ENCODE measurements around the gene SMG9. TPM values are rescaled to one million over a fixed set of nuclear protein-coding genes. Genes with fewer than 3 reads are reported as not detected.
A peak's percentile ranks its signal among the peaks of the same experiment; 100 is the strongest.
"Not testable (repeated sequence)": the region's sequence is repeated elsewhere in the genome, so short reads cannot be mapped to it uniquely, and the experiment has no call there.

SMG9 gene
- total RNA-seq, 2 experiments from 2014 or later, result 48.9 to 53.1 TPM

GRCh38 chr19:43766755-43767043 is 11.9 kb upstream of the SMG9 start:
- ChIA-PET POLR2A (interaction anchor here (0.6 to 11.4 kb wide), 5 partner anchors 12 to 1709 kb away, joined by 3 to 147 read pairs (median 5); partner anchors contain the start of genes KCNN4 and SMG9), CTCF (interaction anchor here (0.8 to 5.0 kb wide), 13 partner anchors 12 to 98 kb away, joined by 3 to 122 read pairs (median 4); partner anchors contain the start of genes KCNN4, PLAUR and SMG9)
- Mint-ChIP-seq H3K4me1 (ENCODE audit: low read depth) (peaks cover 66% of the 10 kb centered on the region), H3K27me3 (no peaks in the 10 kb centered on the region), H3K9me3 (no peaks in the 10 kb centered on the region), H3K4me3 (peak overlapping the region; percentile 43), H3K36me3 (ENCODE audit: low read depth) (peaks cover 58% of the 10 kb centered on the region), H3K27ac (peak overlapping the region; percentile 95)
- no peak for ATAC-seq
- DNase-seq, result no peak
- intact Hi-C loops (cut with micrococcal nuclease), result no loop called here
- TF ChIP-seq CTCF (IDR thresholded peaks at IDR 0.05), result no peak

- H3K4me1 Mint-ChIP-seq (ENCODE audit: low read depth), result peaks cover 66% of the 10 kb centered on the region
- peak overlapping the region; percentile 95 for H3K27ac Mint-ChIP-seq
- peak; percentile 83 for ATAC-seq
- no peaks in the 10 kb centered on the region for H3K27me3 Mint-ChIP-seq
- peak; percentile 95 for DNase-seq
- H3K4me3 Mint-ChIP-seq, result peak overlapping the region; percentile 43
- TF ChIP-seq CTCF (IDR thresholded peaks at IDR 0.05), result no peak
- POLR2A ChIA-PET, result interaction anchor here (1.2 to 11.4 kb wide), 6 partner anchors 11 to 97 kb away, joined by 3 to 147 read pairs (median 5); partner anchors contain the start of genes KCNN4 and SMG9
- CTCF ChIA-PET, result interaction anchor here (1.0 to 5.0 kb wide), 11 partner anchors 10 to 170 kb away, joined by 3 to 122 read pairs (median 6); partner anchors contain the start of genes KCNN4, PLAUR, SMG9 and ZNF283
- H3K9me3 Mint-ChIP-seq, result no peaks in the 10 kb centered on the region
- intact Hi-C loops (cut with micrococcal nuclease), result loop anchor here (2.0 kb wide), 1 partner anchor 16 kb away; the partner anchor contains the start of gene KCNN4
- H3K36me3 Mint-ChIP-seq (ENCODE audit: low read depth), result peaks cover 54% of the 10 kb centered on the region
Observed at GRCh38 chr19:43765109-43765876, 10.5 kb upstream of the SMG9 start.

GRCh38 chr19:43764684-43765083 is 9.9 kb upstream of the SMG9 start:
- not testable (repeated sequence) for H3K9me3 Mint-ChIP-seq, ATAC-seq, H3K27me3 Mint-ChIP-seq, DNase-seq
- ChIA-PET POLR2A (interaction anchor here (1.2 to 11.4 kb wide), 6 partner anchors 10 to 96 kb away, joined by 3 to 147 read pairs (median 5); partner anchors contain the start of genes KCNN4 and SMG9), CTCF (interaction anchor here (1.0 to 5.0 kb wide), 6 partner anchors 10 to 170 kb away, joined by 5 to 122 read pairs (median 22); partner anchors contain the start of genes KCNN4, PLAUR and SMG9)
- H3K4me1 Mint-ChIP-seq (ENCODE audit: low read depth), result peaks cover 67% of the 10 kb centered on the region
- peak overlapping the region; percentile 95 for H3K27ac Mint-ChIP-seq
- peaks cover 49% of the 10 kb centered on the region for H3K36me3 Mint-ChIP-seq (ENCODE audit: low read depth)
- peak overlapping the region; percentile 43 for H3K4me3 Mint-ChIP-seq
- intact Hi-C loops (cut with micrococcal nuclease), result loop anchor here (2.0 kb wide), 1 partner anchor 16 kb away; the partner anchor contains the start of gene KCNN4

GRCh38 chr19:43763473-43763939 is 8.7 kb upstream of the SMG9 start:
- Mint-ChIP-seq H3K9me3 (no peaks in the 10 kb centered on the region), H3K36me3 (ENCODE audit: low read depth) (peaks cover 38% of the 10 kb centered on the region), H3K4me1 (ENCODE audit: low read depth) (peaks cover 70% of the 10 kb centered on the region), H3K4me3 (no peak overlapping the region), H3K27me3 (no peaks in the 10 kb centered on the region), H3K27ac (peak overlapping the region; percentile 76)
- intact Hi-C loops (cut with micrococcal nuclease), result no loop called here
- no peak for ATAC-seq
- CTCF ChIA-PET, result interaction anchor here (0.6 to 3.7 kb wide), 6 partner anchors 9 to 95 kb away, joined by 3 to 22 read pairs (median 4); partner anchors contain the start of genes KCNN4 and PLAUR
- TF ChIP-seq CTCF (IDR thresholded peaks at IDR 0.05), result no peak
- peak; percentile 49 for DNase-seq
- POLR2A ChIA-PET, result interaction anchor here (10.5 to 11.4 kb wide), 2 partner anchors 9 to 15 kb away, joined by 137 to 147 read pairs; partner anchors contain the start of genes KCNN4 and SMG9

GRCh38 chr19:43762814-43763213 is 8.1 kb upstream of the SMG9 start:
- H3K4me1 Mint-ChIP-seq (ENCODE audit: low read depth), result peaks cover 64% of the 10 kb centered on the region
- TF ChIP-seq CTCF (IDR thresholded peaks at IDR 0.05), result no peak
- H3K27me3 Mint-ChIP-seq, result no peaks in the 10 kb centered on the region
- DNase-seq, result no peak
- no peak for ATAC-seq
- CTCF ChIA-PET, result interaction anchor here (1.8 to 3.7 kb wide), 3 partner anchors 16 to 94 kb away, joined by 5 to 22 read pairs (median 7); partner anchors contain the start of gene KCNN4
- peak overlapping the region; percentile 76 for H3K27ac Mint-ChIP-seq
- intact Hi-C loops (cut with micrococcal nuclease), result no loop called here
- no peaks in the 10 kb centered on the region for H3K9me3 Mint-ChIP-seq
- H3K4me3 Mint-ChIP-seq, result no peak overlapping the region
- POLR2A ChIA-PET, result interaction anchor here (0.7 to 11.4 kb wide), 3 partner anchors 9 to 46 kb away, joined by 3 to 147 read pairs (median 137); partner anchors contain the start of genes KCNN4 and SMG9
- peaks cover 36% of the 10 kb centered on the region for H3K36me3 Mint-ChIP-seq (ENCODE audit: low read depth)

Measured in activated CD8-positive, alpha-beta T cell treated with anti-CD3 and anti-CD28 coated beads for 36 hours (primary cell).